ENCODE results near the gene PTGFR.

DNA sequence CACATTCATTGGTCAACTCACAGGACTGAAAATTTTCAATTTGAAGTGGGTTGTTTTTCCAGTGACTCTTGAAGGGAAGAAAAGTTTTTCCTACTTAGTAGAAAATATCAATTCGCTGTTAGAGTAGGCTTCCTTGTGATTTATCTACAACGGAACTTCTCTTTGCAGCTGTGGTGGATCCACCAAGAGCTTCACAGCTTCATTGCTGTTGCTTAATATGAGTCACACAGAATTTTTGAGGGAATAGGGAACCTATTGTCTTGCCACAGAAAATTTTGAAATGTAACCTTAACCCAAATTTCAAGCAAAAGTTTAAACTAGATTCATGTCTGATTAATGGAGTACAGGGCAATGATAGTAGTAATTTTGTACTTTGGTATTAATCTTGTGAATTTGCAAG is 71.1 kb downstream of the PTGFR start:
- TF ChIP-seq, protein P1, sequence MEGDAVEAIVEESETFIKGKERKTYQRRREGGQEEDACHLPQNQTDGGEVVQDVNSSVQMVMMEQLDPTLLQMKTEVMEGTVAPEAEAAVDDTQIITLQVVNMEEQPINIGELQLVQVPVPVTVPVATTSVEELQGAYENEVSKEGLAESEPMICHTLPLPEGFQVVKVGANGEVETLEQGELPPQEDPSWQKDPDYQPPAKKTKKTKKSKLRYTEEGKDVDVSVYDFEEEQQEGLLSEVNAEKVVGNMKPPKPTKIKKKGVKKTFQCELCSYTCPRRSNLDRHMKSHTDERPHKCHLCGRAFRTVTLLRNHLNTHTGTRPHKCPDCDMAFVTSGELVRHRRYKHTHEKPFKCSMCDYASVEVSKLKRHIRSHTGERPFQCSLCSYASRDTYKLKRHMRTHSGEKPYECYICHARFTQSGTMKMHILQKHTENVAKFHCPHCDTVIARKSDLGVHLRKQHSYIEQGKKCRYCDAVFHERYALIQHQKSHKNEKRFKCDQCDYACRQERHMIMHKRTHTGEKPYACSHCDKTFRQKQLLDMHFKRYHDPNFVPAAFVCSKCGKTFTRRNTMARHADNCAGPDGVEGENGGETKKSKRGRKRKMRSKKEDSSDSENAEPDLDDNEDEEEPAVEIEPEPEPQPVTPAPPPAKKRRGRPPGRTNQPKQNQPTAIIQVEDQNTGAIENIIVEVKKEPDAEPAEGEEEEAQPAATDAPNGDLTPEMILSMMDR (IDR thresholded peaks at IDR 0.05 in 4 of 5, conservative IDR thresholded peaks at IDR 0.05 in 1 of 5) = no peak
- no peak for TF ChIP-seq POLR2A (IDR thresholded peaks at IDR 0.05)
